Ascending aorta (tissue), 2 donors: ENCODE measurements around the gene MTHFSD. TPM values are rescaled to one million over a fixed set of nuclear protein-coding genes. Genes with fewer than 3 reads are reported as not detected.

ENCODE experiments used
- DNase-seq, 2 donors: peaks; one replicate each; pipeline ENCODE4 v3.0.0-alpha.2; 2019; ENCODE audit warnings: low spot score in 2 of 2
- H3K27ac ChIP-seq, 2 donors: fragments of 200-600 bp; sonication (generic); one replicate each; pipeline ENCODE4 v1.5.1; 2016 to 2017; ENCODE audit warnings: mild to moderate bottlenecking in 1 of 2
- H3K27me3 ChIP-seq: fragments of 200-600 bp; sonication (generic); one replicate; pipeline ENCODE4 v1.5.1; 2017
- H3K36me3 ChIP-seq, 2 donors: fragments of 200-600 bp; sonication (generic); one replicate each; pipeline ENCODE4 v1.5.1; 2016
- H3K4me1 ChIP-seq, 2 donors: fragments of 200-600 bp; sonication (generic); one replicate each; pipeline ENCODE4 v1.5.1; 2016 to 2017; ENCODE audit warnings: mild to moderate bottlenecking in 1 of 2
- H3K4me3 ChIP-seq, 2 donors: fragments of 200-600 bp; sonication (generic); one replicate each; pipeline ENCODE4 v1.5.1; 2016 to 2017; ENCODE audit warnings: mild to moderate bottlenecking in 1 of 2
- H3K9me3 ChIP-seq, 2 donors: fragments of 200-600 bp; sonication (generic); one replicate each; pipeline ENCODE4 v1.5.1; 2016
- intact Hi-C: fragments of 100-400 bp; cut with DNase I; formaldehyde crosslinking; loops from one replicate; pipeline ENCODE4 v1.15.1; 2023
- total RNA-seq: library from RNA; depleted of rRNA; stranded (reverse); fragments of >200 nt; gene quantifications from one replicate; pipeline ENCODE4 v1.1.0, GENCODE V29; 2016
- TF ChIP-seq, protein P1 (sequence below), 3 experiments: fragments of 200-600 bp in 2 of 3; fragments of 450-650 bp in 1 of 3; sonication (generic) in 2 of 3; IDR thresholded peaks; one replicate each; pipeline ENCODE4 v1.5.1; 2016 to 2019; ENCODE audit warnings: antibody characterized with exemption in 3 of 3, mild to moderate bottlenecking in 1 of 3, moderate library complexity in 1 of 3

Gene MTHFSD
- total RNA-seq, 1 donor from 2014 or later = 44.1 TPM

DNA sequence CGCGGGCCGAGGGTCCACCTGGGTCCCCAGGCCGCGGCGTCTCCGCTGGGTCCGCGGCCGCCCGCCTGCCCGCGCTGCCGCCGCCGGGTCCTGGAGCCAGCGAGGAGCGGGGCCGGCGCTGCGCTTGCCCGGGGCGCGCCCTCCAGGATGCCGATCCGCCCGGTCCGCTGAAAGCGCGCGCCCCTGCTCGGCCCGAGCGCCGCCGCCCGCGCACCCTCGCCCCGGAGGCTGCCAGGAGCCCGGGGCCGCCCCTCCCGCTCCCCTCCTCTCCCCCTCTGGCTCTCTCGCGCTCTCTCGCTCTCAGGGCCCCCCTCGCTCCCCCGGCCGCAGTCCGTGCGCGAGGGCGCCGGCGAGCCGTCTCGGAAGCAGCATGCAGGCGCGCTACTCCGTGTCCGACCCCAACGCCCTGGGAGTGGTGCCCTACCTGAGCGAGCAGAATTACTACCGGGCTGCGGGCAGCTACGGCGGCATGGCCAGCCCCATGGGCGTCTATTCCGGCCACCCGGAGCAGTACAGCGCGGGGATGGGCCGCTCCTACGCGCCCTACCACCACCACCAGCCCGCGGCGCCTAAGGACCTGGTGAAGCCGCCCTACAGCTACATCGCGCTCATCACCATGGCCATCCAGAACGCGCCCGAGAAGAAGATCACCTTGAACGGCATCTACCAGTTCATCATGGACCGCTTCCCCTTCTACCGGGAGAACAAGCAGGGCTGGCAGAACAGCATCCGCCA lies 12.1 kb upstream of the MTHFSD start:
- Histone ChIP-seq H3K9me3 (no peaks in the 10 kb centered on the region), H3K36me3 (peaks cover 0 to 12% of the 10 kb centered on the region in 2 donors), H3K4me3 (peak overlapping the region; percentile 76 to 79), H3K27ac (peak overlapping the region; percentile 91 to 98), H3K27me3 (no peaks in the 10 kb centered on the region), H3K4me1 (peaks cover 0 to 7% of the 10 kb centered on the region in 2 donors)
- peak in 1 of 2 donors; percentile 74 for DNase-seq
- intact Hi-C loops = no loop called here
- TF ChIP-seq, protein P1, sequence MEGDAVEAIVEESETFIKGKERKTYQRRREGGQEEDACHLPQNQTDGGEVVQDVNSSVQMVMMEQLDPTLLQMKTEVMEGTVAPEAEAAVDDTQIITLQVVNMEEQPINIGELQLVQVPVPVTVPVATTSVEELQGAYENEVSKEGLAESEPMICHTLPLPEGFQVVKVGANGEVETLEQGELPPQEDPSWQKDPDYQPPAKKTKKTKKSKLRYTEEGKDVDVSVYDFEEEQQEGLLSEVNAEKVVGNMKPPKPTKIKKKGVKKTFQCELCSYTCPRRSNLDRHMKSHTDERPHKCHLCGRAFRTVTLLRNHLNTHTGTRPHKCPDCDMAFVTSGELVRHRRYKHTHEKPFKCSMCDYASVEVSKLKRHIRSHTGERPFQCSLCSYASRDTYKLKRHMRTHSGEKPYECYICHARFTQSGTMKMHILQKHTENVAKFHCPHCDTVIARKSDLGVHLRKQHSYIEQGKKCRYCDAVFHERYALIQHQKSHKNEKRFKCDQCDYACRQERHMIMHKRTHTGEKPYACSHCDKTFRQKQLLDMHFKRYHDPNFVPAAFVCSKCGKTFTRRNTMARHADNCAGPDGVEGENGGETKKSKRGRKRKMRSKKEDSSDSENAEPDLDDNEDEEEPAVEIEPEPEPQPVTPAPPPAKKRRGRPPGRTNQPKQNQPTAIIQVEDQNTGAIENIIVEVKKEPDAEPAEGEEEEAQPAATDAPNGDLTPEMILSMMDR (IDR thresholded peaks at IDR 0.05) = no peak

DNA sequence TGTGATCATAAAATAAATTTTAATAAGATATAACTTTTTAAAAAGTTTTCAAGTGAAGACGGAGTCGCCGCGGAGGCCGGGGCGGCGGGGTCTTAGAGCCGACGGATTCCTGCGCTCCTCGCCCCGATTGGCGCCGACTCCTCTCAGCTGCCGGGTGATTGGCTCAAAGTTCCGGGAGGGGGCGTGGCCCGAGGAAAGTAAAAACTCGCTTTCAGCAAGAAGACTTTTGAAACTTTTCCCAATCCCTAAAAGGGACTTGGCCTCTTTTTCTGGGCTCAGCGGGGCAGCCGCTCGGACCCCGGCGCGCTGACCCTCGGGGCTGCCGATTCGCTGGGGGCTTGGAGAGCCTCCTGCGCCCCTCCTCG lies 11.5 kb upstream of the MTHFSD start, which contains the start of gene FOXC2:
FOXC2 (plus strand) TSS at position 229 of the 365 bp plus-strand sequence. CDS start 507 bp downstream, outside the sequence.
- Histone ChIP-seq H3K36me3 (peaks cover 0 to 7% of the 10 kb centered on the region in 2 donors), H3K27me3 (no peaks in the 10 kb centered on the region), H3K4me3 (peak within 1 kb of the TSS; percentile 76 to 79), H3K27ac (peak within 1 kb of the TSS; percentile 91 to 98), H3K9me3 (no peaks in the 10 kb centered on the region), H3K4me1 (peaks cover 0 to 2% of the 10 kb centered on the region in 2 donors)
- TF ChIP-seq, protein P1 (IDR thresholded peaks at IDR 0.05) = no peak
- peak; percentile 71 to 97 for DNase-seq
- intact Hi-C loops = no loop called here

DNA sequence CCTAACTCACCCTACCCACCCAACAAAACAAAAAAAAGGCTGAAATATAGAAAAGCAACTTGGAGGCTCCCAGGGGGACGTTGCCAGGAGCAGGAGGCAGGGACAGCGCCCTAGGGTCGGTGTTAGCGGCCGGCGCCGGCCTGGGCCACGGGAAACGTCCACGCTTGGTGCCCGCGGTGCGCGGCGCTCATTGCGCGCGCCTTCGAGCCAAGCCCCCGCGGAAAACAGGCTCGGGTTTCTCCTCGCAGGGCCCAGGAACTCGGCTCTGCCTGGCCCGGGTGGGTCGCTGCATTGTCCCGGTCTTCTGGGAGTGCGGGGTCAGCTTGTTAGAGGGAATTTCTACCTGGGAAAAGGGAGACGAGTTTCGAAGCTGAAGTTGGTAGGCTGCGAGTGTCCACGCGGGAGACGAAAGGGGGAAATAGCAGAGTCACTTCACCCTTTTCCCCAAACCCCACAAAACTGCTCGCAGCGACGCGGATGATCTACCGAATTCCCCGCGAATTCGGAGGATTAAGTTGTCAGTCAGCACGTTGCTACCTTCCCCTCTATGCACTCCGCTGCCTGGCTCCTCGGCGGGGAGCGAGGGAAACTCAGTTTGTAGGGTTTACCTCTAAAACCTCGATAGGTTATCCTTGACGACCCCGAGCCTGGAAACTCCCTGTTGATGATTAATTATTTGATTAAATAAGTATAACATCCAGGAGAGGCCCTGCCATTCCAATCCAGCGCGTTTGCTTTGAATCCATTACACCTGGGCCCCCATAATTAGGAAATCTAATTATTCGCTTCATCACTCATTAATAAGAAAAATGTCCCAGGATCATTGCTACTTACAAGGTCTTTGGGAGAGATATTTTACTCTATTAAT lies 10.8 kb upstream of the MTHFSD start:
- Histone ChIP-seq H3K9me3 (no peaks in the 10 kb centered on the region), H3K27me3 (no peaks in the 10 kb centered on the region), H3K4me1 (no peaks in the 10 kb centered on the region), H3K27ac (peak overlapping the region; percentile 91 to 98), H3K4me3 (peak overlapping the region; percentile 76 to 79), H3K36me3 (peaks cover 0 to under 1% of the 10 kb centered on the region in 2 donors)
- peak in 1 of 2 donors; percentile 65 for DNase-seq
- intact Hi-C loops = loop anchor here (1.0 to 2.0 kb wide), 5 partner anchors 13 to 635 kb away; partner anchors contain the start of gene FOXL1
- TF ChIP-seq, protein P1 (IDR thresholded peaks at IDR 0.05) = no peak

DNA sequence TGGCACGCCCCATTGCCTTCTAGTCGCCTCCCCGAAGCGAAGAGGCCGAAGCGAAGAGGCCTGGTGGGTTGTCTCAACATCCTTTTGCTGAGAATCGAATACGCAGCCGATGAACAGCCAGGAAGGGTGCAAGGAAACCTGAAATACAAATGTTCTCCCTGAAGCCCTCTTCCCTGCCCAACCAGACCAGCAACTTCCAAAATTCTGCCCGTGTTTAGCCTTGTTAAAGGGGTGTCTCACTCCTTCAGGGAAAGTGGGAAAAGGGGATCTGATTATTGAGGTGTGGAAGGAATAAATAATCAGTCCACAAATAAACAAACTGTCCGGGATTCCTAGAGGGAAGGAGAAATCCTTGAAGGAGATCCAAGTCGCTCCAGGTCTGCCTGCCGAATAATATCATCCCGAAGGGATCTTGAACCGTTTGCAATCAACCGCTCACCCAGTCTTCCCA lies 10.2 kb upstream of the MTHFSD start:
- intact Hi-C loops = loop anchor here (1.0 to 2.0 kb wide), 5 partner anchors 14 to 636 kb away; partner anchors contain the start of gene FOXL1
- Histone ChIP-seq H3K27ac (peak overlapping the region; percentile 91 to 98), H3K27me3 (no peaks in the 10 kb centered on the region), H3K36me3 (no peaks in the 10 kb centered on the region), H3K9me3 (no peaks in the 10 kb centered on the region), H3K4me3 (peak overlapping the region; percentile 76 to 79), H3K4me1 (no peaks in the 10 kb centered on the region)
- TF ChIP-seq, protein P1 (IDR thresholded peaks at IDR 0.05) = no peak
- DNase-seq = no peak

DNA sequence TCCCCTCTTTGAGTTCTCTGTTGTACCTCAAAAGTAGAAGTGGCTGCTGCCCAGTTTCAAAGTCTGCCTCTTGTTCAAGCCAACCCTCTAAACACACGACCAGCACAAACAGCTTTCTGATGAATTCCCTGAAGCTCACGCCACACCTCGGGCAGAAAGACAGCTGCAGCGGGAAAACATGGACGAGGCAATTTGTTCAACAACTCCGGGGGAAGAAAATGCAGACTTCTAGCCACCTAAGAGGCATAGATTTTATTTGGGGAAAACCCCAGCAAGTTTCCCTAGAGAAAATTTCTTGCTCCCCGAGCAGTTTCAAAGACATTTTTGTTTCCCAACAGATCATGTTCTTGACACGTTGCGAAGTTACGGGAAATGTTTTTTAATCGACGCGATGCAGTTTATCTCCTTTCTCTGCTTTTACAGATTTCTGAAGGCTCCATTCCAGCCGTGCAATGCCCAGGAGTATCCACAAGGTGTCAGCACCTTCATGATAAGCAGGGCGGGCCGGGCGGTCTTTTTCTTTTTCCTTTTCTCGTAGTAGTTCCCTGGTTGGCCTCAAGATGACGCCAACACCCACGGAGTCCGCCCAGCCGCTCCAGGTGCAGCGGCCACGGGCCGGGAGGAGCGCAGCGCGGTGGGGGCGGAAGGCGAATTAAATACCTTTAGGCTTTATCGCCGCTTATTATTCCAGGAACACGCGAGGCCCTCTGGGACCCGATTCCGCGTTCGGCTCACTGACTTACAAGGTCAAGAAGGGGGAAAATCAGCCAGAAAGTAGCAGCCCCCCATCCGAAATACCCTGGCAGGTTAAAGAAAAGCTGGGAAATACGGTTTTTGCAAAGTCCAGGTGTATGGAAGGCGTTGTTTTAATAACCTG lies 8.7 kb upstream of the MTHFSD start:
- TF ChIP-seq, protein P1 (IDR thresholded peaks at IDR 0.05) = peak; percentile 100
- intact Hi-C loops = loop anchor here (1.0 to 5.0 kb wide), 6 partner anchors 15 to 734 kb away; partner anchors contain the start of gene FOXL1
- H3K27ac ChIP-seq = peak overlapping the region; percentile 91 to 98
- no peaks in the 10 kb centered on the region for H3K9me3 ChIP-seq
- H3K4me3 ChIP-seq = peak overlapping the region; percentile 76 to 79
- no peaks in the 10 kb centered on the region for H3K27me3 ChIP-seq
- peaks cover 0 to 4% of the 10 kb centered on the region in 2 donors for H3K4me1 ChIP-seq
- no peaks in the 10 kb centered on the region for H3K36me3 ChIP-seq
- peak; percentile 70 to 97 for DNase-seq
